Activated CD8-positive, alpha-beta memory T cell treated with anti-CD3 and anti-CD28 coated beads for 36 hours (primary cell): ENCODE data around the gene TMEM179. TPM values are rescaled to one million over a fixed set of nuclear protein-coding genes. Genes with fewer than 3 reads are reported as not detected.

Experiments used
- CTCF ChIA-PET: fragments of 350-600 bp; sonication (Branson Sonifier 250); formaldehyde crosslinking; loops from one replicate; lab custom pipeline; 2021; ENCODE audit warnings: antibody characterized with exemption; lab: Charles Lee
- POLR2A ChIA-PET: fragments of 350-600 bp; sonication (Branson Sonifier 250); formaldehyde crosslinking; loops from one replicate; lab custom pipeline; 2021; ENCODE audit warnings: antibody characterized with exemption; lab: Charles Lee
- total RNA-seq, 2 experiments: library from RNA; stranded (reverse); gene quantifications; one replicate each; pipeline ENCODE4 v1.2.3, GENCODE V29; 2021

Gene TMEM179
- total RNA-seq, 2 experiments from 2014 or later: not detected

DNA sequence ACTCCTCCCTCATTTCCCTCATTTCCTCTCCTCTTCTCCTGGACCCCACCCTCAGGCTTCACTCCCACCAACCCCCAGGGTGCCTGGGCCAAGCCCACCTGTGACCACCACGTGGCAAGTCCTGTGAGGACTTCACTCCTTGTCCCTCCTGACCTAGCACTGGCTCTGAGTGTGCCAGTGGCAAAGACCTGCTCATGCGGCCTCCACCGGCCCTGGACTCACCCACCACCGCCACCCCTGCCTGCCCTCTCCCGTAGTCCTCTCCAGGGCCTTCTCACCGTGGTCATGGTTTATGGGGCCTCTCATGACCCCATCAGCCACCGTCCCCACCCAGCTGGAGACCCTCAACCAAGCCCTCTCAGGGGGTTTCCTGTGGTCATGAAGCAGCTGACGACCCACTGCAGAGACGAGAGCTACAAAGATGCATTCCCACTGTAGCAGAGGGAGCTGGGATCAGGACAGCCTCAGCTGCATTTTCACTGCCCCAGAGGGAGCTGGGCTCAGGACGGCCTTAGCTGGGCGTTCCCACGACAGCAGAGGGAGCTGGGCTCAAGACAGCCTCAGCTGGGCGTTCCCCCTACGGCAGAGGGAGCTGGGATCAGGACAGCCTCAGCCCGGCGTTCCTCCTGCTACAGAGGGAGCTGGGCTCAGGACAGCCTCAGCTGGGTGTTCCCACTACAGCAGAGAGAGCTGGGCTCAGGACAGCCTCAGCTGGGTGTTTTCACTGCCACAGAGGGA lies 28.2 kb downstream of the TMEM179 start:
- CTCF ChIA-PET: no interaction called here

DNA sequence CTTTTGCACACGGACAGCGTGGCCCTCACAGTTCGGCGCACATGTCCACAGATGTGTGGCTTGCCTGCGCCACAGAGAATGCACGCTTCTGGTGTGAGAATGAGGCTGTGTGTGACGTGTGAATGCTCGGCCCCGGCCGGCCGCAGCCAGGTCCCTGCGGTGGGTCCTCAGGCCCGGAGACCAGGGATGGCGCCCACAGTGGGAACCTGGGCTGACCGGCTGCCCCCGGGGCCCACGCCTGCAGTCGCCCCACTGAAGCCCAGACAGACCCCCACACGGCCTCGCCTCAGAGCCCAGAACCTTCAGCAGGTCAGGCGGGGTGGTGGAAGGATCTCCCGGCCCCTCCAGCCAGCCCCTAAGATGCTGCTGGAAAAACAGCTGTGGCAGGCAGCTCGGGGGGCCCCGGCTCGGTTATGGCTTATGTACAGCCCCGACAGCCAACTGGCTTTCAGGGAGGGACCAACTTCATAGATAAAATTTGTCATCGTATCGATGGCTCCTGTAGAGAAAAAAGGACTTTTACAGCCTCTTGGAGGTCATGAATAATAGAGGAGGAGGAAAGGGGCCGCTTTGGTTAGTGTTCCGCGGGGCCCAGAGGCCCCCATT lies 29.5 kb downstream of the TMEM179 start:
- CTCF ChIA-PET: no interaction called here
- POLR2A ChIA-PET: no interaction called here

More for the DNA sequence above, 28.2 kb downstream of the TMEM179 start:
- POLR2A ChIA-PET: no interaction called here

DNA sequence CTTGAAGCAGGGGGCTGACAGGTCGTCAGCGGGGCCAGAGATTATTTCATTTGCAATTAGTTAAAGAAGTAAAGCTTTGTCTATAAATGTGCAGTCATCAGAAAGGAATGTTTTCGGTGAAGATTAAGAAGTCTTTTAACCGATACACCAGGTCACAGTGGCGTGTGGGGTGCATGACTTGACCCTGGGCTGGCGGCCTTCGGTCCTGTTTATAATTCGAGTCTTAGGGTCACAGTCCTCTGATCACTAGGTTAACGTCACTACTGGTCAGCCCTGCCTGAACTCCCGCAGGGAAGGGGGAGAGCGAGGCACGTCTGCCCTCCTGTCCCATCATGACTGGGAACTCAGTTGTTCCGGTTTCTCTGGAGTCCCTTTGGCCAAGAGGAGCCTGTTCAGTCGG lies 30.0 kb downstream of the TMEM179 start:
- ChIA-PET POLR2A (no interaction called here), CTCF (no interaction called here)

DNA sequence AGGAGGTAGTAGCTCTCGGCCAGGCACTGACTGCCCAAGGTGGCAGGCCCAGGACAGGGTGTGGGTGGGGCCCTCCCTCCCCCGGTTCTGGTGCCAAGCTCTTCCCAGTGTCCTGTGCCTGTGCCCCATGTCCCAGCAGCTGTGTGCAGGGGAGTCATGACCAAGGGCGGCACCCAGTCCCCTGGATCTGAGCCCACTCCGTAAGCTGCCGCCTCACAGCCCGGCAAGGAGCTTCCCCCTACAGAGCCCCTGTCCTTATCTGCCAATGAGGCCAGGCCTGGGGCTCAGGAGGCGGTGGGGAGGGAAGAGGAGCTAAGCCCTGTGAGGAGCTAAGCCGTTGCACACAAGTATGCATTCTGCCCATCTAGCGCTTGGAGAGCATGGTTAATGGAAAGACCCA lies 30.6 kb downstream of the TMEM179 start:
- CTCF ChIA-PET: no interaction called here
- POLR2A ChIA-PET: no interaction called here

DNA sequence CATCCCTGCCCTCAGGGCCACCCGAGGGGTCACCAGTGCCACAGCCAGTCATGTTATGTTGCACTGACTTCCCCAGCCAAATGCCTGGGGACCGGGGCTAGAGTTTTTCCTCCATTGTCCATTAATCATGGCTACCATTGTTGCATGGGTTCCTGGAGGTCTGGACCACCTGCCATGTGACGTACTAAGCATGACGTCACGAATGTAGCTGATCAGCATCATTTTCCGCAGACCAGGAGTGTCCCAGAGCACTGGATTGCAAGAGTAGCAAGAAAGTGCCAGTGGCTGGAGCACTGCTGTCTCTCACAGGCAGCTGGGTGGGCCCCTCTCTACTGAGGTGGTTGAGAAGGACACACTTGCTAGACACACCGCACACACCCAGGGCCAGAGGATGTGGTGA lies 31.9 kb downstream of the TMEM179 start:
- ChIA-PET POLR2A (no interaction called here), CTCF (no interaction called here)

DNA sequence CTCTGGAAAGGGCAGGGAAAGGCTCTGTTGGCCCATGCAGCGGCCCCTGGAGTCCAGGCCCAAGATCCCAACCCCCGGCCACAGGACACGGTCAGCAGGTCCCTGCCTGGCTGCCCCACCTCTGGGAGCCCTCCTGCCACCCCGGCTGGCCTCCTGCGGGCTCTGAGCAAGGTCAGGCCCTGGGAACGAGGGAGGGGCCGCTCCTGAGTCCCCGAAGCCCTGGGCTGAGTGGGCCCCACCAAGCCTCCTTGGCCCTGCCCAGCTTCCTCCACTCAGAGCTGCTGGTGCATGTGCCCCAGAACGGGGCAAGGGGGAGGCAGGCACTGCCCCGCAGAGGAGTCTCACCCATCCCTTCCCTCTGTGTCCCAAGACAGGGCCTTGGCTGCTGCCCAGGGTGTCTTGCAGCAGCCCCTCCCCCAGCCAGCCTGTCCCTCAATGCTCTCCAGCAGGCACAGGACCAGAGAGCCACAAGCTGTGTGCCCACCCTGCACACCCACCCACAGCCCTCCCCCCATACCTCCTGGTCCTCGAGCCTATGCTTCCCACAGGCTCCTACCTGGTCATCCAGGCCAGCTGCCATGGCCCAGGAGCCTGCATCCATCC lies 32.4 kb downstream of the TMEM179 start:
- CTCF ChIA-PET: no interaction called here
- POLR2A ChIA-PET: no interaction called here

DNA sequence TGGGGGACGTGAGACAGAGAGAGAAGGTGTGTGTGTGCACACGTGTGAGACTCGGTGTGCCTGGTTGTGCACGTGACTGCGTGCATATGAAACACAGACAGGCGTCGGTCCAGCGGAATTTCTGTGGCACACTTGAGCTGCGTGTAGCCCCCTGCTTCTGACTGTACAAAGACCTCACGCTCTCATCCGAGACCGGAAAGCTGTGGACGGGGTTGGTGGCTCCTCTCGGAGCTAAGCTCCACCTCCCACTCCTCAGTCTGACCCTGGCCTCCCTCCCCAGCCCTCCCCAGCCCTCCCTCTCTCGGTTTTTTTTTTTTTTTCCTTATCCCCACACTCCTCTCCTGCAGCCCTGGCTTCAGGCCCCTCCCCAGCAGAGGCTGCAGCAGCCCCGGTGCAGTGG lies 33.3 kb downstream of the TMEM179 start:
- POLR2A ChIA-PET: no interaction called here
- CTCF ChIA-PET: no interaction called here

DNA sequence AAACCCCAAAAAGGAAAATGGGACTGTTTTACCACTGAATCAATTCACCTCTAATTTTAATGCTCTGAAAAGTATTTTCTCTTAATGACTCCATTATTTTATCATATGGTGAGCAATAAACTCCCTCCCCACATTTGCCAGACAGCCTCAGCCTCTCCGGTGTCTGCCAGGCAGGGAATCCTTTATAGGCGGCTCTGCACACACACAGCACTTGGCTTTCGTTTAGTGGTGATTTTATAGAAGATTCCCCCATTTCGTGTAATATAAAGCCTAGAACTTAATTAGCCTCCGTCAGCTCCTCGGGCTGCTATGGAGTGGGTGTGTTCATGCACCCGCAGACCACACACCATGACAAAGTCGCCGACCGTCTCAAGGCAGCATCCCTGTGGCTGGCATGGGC lies 35.1 kb downstream of the TMEM179 start:
- ChIA-PET POLR2A (no interaction called here), CTCF (no interaction called here)

DNA sequence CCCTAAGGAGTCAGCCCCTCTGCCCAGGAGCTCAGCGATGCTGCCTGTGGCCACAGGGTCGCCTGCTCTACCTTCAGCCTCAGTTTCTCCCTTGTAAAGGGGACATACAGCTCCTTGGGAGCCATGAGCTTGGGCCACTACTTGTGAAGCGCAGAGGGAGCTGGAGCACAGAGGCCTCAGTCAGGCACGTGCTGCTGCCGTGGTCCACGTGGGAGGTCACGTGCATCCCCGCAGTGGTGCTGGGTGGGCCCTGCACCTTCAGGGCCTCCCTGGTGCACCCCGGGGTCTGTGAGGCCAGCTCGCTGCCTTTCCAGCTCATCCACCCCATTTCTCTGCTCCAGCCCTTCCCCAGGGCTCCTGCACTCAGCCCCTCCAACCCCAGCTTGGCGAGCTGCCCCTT lies 36.0 kb downstream of the TMEM179 start:
- ChIA-PET POLR2A (no interaction called here), CTCF (no interaction called here)

DNA sequence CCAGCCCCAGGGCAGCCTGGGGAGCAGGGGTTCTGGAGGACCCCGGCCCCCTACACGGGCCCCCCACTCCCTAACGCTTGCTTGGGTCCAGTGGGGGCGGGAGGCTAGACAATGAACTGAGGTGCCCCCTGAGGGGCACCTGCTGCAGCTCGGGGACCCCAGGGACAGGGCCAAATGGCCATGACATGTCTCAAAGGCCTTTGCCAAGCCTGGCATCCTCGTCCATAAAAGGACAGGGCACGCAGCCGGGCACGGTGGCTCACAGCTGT lies 36.7 kb downstream of the TMEM179 start:
- CTCF ChIA-PET: no interaction called here
- POLR2A ChIA-PET: no interaction called here

DNA sequence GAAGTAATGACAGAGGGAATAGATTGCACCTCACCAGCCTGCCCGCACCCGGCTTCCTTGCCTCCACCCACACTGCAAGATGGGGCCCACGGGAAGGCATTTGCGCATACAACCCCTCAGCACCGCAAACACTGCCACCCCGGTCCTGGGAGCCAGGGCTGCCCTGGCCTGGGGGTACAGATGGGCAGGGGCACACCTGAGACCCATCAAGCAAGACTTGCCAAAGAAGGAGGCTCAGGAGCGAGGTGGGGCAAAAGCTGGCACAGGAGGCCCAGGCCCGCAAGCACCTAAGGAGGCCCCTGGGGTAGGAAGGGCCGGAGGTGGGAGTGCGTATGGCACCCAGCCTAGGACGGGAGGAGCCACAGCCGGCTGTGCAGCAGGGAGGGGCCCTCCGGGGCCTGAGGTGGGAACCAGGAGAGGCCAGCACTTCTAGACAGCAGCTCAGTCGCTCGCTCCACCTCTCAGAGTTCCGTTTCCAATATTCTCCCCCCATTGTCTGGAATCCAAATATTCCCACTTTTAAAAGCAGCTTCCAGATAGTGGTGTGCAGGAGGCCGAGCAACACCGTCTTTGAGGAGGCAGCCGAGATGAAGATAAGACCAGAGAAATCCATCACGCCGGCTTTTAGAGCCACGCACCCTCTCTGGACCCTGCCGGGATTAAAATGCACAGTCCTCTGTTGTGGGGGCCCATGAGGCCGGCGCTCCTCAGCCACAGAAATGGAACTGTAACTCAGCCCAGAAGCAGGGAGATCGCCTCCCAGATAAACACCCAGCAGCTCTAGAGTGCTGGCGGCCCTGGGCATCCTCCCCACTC lies 37.2 kb downstream of the TMEM179 start:
- CTCF ChIA-PET: no interaction called here
- POLR2A ChIA-PET: interaction anchor here (0.5 kb wide), 1 partner anchor 1535 kb away, joined by 3 read pairs; no protein-coding TSS in a partner anchor

DNA sequence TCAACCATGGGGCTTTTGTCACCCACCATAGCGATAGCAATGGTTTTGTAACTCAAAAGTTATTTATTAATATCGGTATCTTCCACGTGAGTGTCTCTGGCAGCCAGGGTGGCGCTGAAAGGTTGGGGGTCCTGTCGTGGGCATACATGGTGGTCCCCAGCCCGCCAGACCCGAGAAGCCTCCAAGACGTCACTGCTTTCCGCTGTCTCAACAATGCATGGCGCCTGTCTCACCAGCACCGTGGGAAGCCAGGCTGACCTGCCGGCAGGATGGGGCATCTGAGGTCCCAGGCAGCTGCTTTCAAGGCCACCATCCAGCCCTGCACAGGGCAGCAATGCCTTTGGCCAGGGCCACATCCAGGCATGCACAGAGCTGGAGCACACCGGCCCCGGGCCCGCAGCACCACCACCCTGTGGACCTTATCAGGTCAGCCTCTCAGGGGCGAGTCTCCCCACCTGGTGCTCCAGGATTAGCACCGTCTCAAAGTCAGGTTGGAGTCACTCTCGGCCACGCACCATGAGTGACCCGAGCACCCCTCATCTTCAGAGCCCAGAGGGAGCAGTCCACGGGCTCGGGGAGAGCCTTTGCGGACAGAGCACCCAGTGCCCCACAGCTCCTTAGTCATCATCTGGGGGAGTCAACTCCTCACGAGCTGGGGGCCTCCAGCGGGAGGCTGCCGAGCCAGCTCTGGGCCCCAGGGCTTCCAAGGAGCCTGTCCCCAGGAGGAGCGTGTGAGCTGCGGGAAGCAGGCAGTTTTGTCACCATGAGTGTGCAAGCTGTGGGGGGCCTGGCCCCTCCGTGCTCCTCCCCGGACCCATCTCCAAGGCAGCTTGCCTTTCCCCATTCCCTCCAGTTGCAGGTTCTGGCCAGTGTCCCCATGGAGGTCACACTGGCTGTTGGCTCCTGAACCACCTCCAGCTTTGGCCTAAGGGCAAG lies 39.6 kb downstream of the TMEM179 start:
- ChIA-PET CTCF (interaction anchor here (0.7 to 1.6 kb wide), 5 partner anchors 337 to 488 kb away, joined by 3 to 5 read pairs (median 3); no protein-coding TSS in a partner anchor), POLR2A (no interaction called here)

DNA sequence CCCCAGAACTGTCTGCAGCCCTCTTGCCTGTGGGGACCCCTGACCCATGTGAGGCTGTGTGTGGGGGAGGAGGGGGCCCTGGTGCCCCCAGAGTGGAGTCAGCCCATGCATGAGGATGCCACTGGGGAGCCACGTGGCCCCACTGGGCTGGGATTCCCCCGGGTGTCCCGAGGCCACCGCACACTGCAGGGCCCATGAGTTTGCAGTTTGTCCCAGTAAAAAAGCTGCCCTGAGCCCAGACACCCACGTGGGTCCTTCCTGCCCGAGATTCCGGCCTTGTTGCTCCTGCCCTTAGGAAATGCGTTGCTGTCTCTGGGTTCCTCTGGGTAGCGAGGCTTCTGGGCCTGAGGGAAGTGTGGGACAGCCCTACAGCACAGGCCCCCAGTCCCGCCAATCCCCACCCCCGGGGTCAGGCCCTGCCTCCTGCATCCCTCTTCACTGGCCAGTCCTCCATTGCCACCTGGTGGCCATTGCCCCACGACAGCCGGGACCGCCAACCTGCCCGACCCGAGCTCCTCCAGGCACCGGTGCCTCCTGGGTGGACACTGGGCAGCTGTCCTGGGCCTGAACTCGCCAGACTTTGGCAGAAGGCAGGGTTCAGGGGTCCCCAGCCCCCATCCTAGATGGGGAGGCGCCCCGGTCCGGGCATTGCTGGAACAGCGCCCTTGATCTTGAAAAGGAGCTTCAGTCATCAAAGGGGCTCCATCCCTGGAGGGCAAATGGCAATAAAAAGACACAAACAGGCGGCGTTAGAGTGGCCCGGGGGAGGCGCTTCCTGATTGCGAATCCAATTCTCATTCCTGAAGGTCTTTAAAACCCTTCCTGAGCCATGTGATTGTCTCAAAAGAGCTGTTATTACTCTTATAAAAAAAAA lies 40.6 kb downstream of the TMEM179 start:
- ChIA-PET POLR2A (no interaction called here), CTCF (interaction anchor here (0.7 to 1.6 kb wide), 5 partner anchors 336 to 486 kb away, joined by 3 to 5 read pairs (median 3); no protein-coding TSS in a partner anchor)

DNA sequence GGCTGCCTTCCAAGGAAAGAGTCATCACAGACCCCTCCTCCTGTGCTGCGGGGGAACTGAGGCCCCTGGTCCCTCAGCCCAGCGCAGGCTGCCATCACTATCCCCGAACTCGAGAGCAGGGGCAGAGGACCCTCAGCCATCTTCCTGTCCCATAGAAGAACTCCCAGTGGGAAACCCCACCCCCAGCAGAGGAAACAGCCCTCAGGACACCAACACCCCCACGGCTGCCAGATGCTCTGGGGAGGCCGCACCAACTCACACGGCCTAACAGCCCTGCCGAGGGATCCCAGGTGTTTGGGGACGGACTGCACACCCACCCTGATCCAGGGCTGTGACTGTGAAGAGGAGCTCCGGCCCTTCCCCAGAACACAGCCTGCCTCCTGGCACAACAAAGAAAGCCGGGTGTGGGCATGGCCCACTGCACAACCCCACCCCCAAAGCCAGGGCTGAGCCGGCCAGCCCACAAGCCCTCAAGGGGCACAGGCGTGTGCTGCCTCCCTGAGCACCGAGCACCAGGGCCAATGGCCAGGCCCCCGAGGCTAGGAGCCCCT lies 41.3 kb downstream of the TMEM179 start:
- POLR2A ChIA-PET: no interaction called here
- CTCF ChIA-PET: interaction anchor here (0.6 to 1.6 kb wide), 2 partner anchors 408 to 426 kb away, joined by 5 read pairs; no protein-coding TSS in a partner anchor

DNA sequence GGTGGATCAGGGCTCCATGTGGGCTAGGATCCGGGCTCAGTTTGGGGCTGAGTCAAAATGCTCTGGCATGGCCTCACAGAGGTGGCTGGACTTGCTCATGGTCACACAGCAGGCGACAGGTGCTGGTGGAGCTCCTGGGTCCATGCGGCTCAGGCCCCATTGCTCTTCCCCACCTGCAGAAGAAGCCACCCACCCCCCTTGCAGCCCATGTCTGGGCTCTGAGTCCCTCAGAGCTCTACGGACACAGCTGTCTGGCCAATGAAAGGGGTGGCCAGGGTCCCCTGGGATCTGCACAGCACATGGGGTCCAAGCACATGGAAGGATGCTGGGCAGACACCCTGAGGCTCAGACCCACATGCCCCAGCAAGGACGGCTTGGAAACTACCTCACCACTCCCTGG lies 42.0 kb downstream of the TMEM179 start:
- ChIA-PET POLR2A (no interaction called here), CTCF (no interaction called here)

DNA sequence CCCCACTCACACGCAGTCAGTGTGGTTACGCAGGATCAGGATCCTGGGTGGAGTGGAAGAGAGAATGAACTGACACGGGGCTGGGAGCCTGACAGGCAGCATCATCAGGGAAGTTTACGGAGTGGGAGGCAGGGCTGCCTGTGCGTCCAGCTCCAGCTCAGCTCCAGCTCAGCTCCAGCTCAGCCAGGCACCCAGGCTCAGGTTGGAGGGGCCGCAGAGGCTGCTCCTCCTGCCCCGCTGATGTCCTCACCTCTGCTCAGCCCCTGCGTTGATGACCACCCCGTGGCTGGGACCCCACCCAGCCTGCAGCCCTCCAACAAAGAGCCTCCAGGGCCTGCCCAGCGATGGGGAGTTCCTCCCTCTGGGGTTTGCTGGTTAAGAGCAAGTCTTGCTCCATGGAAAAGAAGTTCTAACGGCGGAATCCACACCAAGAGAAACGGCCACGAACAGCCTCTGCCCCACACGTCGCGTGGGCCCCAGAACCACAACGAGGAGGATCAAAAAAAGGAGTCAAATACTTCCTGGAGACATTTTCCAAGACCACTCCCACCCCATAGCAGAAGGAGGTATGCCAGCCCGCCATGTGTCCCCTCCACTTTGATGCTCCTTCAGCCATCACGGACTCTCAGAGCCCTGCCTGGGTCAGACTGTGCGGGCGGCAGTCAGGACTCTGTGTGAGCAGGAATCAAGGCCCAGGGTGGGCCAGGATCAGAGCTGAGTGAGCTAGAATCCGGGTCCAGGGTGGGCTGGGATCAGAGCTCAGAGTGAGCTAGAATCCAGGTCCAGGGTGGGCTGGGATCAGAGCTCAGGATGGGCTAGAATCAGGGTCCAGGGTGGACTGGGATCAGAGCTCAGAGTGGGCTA lies 42.7 kb downstream of the TMEM179 start:
- ChIA-PET POLR2A (no interaction called here), CTCF (no interaction called here)

DNA sequence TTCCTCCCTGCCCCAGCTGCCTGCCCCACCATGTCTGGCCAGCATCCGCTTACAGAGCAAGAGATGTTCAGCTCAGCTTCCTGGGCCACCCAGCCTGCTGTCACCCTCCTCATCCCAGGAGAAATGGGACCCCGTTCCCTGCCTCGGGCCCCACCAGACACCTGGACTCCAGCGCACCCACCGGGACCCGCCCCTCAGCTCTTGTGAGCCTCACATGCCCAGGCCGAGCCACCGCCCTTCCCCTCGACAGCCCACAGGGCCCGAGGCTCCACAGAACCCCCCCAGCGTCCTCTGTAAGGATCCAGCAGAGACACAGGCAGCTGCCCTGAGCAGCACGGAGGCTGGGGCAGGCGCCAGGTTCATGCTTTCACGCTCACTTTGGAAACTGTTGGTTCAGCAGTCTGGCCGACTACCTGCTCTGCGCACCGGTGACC lies 43.4 kb downstream of the TMEM179 start:
- CTCF ChIA-PET: no interaction called here
- POLR2A ChIA-PET: no interaction called here
